Kidney epithelial cell (primary cell): ENCODE results near the gene RALGPS1. TPM values are rescaled to one million over a fixed set of nuclear protein-coding genes. Genes with fewer than 3 reads are reported as not detected.

Source experiments
- DNase-seq: peaks from one replicate; pipeline ENCODE4 v3.0.0-alpha.2; 2010; ENCODE audit warnings: low read depth
- H3K27me3 ChIP-seq: 2 replicates; pipeline ENCODE4 v1.6.0; 2011; ENCODE audit warnings: low read length; ENCODE audit not compliant: control insufficient read depth, insufficient read depth
- H3K36me3 ChIP-seq: 2 replicates; pipeline ENCODE4 v1.5.1; 2011; ENCODE audit warnings: low read length; ENCODE audit not compliant: control insufficient read depth, insufficient read depth
- H3K4me3 ChIP-seq: 2 replicates; pipeline ENCODE4 v1.5.1; 2011; ENCODE audit warnings: low read depth, mild to moderate bottlenecking, control low read depth, low read length
- total RNA-seq: library from RNA; depleted of rRNA; stranded (reverse); fragments of >200 nt; gene quantifications from 2 replicates; pipeline ENCODE4 v1.2.3, GENCODE V29; 2015
- TF ChIP-seq, protein P1 (sequence below): IDR thresholded peaks from 2 replicates; pipeline ENCODE4 v1.5.1; 2011; ENCODE audit warnings: mild to moderate bottlenecking, moderate library complexity, low read length, control low read depth, inconsistent platforms; ENCODE audit not compliant: insufficient read depth, poor library complexity, severe bottlenecking

The RALGPS1 gene
- total RNA-seq, 1 donor from 2014 or later, result 5.6 TPM

DNA sequence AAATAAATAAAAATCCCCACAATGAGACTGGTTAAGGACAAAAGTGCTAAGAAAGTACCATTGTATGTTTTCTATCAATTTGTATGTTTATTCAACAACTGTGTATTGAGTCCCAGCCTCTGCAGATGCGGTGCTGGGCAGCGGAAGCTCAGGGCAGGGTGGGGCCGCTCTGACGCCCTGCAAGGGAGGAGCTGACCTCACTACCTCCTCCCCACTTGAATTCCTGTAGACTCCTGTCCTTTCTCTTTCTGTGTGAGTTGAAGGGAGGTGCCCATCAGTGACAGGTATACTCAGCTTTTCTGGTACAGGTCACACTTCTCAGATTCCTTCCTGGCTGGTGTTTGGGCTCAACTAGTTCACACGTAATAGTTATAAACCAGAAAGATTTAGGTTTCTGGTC lies 180.8 kb downstream of the RALGPS1 start:
- Histone ChIP-seq H3K27me3 (no peaks in the 10 kb centered on the region), H3K36me3 (no peaks in the 10 kb centered on the region), H3K4me3 (no peak overlapping the region)
- TF ChIP-seq, protein P1, sequence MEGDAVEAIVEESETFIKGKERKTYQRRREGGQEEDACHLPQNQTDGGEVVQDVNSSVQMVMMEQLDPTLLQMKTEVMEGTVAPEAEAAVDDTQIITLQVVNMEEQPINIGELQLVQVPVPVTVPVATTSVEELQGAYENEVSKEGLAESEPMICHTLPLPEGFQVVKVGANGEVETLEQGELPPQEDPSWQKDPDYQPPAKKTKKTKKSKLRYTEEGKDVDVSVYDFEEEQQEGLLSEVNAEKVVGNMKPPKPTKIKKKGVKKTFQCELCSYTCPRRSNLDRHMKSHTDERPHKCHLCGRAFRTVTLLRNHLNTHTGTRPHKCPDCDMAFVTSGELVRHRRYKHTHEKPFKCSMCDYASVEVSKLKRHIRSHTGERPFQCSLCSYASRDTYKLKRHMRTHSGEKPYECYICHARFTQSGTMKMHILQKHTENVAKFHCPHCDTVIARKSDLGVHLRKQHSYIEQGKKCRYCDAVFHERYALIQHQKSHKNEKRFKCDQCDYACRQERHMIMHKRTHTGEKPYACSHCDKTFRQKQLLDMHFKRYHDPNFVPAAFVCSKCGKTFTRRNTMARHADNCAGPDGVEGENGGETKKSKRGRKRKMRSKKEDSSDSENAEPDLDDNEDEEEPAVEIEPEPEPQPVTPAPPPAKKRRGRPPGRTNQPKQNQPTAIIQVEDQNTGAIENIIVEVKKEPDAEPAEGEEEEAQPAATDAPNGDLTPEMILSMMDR, result no peak
- no peak for DNase-seq

DNA sequence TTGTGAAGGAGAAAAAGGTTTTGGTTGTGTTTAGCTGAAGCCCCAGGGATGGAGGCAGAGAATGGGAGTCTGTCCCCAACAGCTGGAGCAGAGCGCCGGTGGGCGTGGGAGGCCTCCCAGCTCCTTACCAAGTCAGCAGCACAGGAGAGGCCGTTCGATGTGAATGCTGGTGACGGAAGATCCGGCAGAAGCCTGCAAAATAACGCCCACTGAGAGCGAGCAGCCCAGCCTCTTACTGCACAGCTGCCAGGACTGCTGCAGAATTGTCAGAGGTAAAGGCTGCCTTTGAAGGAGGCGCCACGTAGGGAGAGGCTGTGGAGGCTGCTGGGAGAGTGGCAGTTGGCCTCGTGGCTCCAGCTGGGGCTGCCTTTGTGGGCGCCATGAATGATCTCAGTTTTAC lies 181.6 kb downstream of the RALGPS1 start:
- Histone ChIP-seq H3K36me3 (no peaks in the 10 kb centered on the region), H3K27me3 (no peaks in the 10 kb centered on the region), H3K4me3 (no peak overlapping the region)
- DNase-seq, result no peak
- TF ChIP-seq, protein P1, result no peak

DNA sequence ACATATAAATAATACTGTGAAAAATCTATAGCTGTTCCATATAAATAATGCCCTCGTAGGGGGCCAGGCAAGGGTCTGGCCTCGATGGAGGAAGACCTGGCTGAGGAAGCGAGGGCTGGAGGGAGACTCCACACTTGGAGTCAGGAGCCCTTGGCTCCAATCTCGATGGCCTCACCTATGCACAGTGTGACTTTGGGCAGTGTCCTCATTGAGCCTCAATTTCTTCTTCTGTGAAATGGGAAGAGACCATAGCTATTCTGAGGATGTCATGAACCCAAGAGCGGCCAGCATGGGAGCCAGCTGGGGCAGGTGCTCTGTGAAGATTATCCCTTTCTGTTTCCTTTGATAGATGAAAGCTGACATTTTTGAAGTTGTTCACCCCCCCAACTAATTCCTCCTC lies 183.1 kb downstream of the RALGPS1 start:
- Histone ChIP-seq H3K4me3 (no peak overlapping the region), H3K36me3 (no peaks in the 10 kb centered on the region), H3K27me3 (no peaks in the 10 kb centered on the region)
- TF ChIP-seq, protein P1, result no peak
- DNase-seq, result no peak

DNA sequence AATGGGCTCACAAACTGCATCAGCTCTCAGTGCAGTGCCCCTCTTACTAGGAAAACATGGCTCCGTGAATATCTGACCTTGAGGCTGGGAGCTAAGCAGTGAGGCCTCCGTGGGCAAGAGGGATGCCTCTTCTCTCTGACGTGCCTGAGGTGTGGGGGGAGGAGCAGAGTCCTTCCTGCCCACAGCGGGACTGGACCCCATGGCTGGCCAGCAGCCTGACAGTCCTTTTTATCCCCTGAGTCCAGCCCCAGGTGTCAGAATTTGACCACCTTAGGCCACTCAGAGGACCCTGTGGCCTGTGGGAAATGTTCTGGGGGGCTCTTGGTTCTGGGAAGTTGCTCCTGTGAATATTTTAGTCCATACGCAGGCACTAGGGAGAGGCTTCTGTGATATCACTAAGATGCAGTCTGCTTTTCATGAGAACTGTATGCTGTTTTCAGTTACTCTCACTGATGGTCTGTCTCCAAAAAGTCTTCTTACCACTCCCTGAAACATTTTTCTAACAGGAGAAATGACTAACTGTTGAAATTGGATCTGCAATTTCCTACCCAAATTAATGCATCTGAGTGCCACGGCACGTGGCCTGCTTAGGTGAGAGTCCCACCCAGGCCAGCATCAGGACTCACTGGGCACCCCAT lies 184.5 kb downstream of the RALGPS1 start:
- H3K4me3 ChIP-seq, result no peak overlapping the region
- TF ChIP-seq, protein P1, result no peak
- no peaks in the 10 kb centered on the region for H3K36me3 ChIP-seq
- no peak for DNase-seq
- H3K27me3 ChIP-seq, result no peaks in the 10 kb centered on the region

DNA sequence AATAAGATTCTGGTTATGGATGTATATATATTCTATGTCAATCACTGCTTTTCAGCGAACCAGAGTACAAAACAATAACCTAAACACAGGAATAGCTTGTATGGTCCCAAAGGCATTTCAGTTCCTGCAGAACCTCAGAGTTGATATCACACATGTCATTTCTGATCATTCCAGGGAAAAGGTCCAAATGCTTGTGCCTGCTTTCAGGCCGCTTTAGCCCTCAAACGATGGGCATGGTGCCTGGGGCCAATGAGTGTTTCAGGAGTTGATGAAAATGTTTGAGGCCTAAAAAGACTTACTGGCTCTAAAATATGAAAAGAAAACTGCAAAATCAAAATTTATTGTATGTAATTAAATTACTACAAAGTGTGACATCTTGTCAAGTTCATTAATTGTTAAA lies 185.1 kb downstream of the RALGPS1 start:
- Histone ChIP-seq H3K36me3 (no peaks in the 10 kb centered on the region), H3K27me3 (no peaks in the 10 kb centered on the region), H3K4me3 (no peak overlapping the region)
- DNase-seq, result no peak
- TF ChIP-seq, protein P1, result no peak

DNA sequence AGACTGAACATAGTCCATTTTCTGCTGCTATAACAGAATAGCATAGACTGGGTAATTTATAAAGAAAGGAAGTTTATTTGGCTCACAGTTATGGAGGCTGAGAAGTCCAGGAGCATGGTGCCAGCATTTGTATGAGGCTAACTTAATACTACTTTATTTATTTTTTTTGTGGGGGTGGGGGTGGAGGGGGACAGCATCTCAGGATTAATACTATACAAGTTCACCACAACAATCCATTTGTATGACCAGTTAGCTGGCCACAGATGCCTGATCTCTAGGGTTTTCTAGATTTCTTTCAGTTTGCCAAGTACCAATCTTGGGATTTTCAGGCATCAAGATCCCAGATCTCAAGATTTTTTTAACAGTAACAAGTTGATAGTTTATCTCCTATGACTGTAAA lies 187.6 kb downstream of the RALGPS1 start:
- no peaks in the 10 kb centered on the region for H3K36me3 ChIP-seq

More for the DNA sequence above, 187.6 kb downstream of the RALGPS1 start:
- DNase-seq, result no peak
- Histone ChIP-seq H3K27me3 (no peaks in the 10 kb centered on the region), H3K4me3 (no peak overlapping the region)
- TF ChIP-seq, protein P1, result no peak
